GM04504 (cell line): ENCODE measurements around the gene MAGOH.
A peak's percentile ranks its signal among the peaks of the same experiment; 100 is the strongest.
"Not testable (repeated sequence)": the region's sequence is repeated elsewhere in the genome, so short reads cannot be mapped to it uniquely, and the experiment has no call there.

Experiments
- DNase-seq: peaks from one replicate; pipeline ENCODE4 v3.0.0-alpha.2; 2012; ENCODE audit warnings: low read depth

Gene MAGOH

GRCh38 chr1:53238197-53239155 lies at the start of gene MAGOH:
Gene MAGOH, minus strand, starts transcription at chr1:53238518. Its CDS starts 70 bp downstream, at chr1:53238448.
- DNase-seq: peak; percentile 90

GRCh38 chr1:53286955-53287354 lies 48.6 kb upstream of the MAGOH start:
- no peak for DNase-seq

- no peak for DNase-seq
These were observed 47.8 kb upstream of the MAGOH start for GRCh38 chr1:53285969-53286760.

DNA sequence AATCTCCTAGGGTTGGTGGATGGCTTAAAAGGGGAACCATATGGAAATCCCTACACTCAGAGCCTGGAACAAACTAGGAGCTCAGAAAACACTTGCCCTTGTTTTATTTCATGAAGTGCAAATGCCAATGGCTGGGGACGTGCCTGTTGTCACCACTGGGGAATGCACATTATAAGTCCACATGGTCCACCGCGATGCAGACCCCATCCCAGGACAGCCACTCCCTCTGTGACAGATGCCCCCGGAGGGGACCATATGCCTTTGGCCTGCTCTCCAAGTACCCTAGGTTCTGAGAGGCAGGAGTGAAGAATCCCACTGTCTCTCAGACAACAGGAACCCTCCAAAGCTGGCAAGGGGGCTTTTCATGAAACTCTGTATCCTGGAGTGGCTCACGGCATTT lies 47.2 kb upstream of the MAGOH start:
- no peak for DNase-seq

- DNase-seq: no peak
These were observed 46.1 kb upstream of the MAGOH start for GRCh38 chr1:53284224-53285020.

DNA sequence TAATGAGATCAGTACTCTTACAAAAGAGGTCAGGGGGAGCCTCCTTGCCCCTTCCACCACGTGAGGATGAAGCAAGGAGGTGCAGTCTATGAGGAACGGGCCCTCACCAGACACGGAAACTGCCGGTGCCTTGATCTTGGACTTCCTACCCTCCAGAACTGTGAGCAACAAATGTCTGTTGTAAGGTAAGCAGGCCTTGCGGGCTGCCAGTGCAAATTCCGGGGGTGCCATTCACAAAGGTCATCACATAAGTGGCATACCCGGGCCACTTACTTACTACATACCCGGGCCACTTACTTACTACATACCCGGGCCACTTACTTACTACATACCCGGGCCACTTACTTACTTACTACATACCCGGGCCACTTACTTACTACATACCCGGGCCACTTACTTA lies 44.8 kb upstream of the MAGOH start:
- not testable (repeated sequence) for DNase-seq

DNA sequence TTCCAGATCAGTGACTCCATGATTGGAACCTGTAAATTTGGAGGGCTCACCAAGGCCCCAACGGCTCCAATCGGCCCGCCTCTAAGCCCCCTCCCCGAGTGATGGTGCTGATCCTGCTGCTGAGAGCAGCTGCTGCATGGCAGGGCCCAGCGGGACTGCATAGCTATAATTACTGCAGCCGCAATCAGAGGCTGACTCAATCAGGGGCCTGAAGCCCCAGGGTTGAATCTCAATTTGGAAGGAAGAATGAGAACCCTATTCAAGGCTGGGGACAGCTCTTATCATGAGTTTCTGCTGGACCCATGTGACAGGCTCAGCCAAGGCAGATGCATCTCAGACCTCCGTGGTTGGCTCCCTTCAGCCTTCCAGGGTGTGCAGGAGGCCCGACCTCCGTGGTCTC lies 42.8 kb upstream of the MAGOH start:
- no peak for DNase-seq

GRCh38 chr1:53280496-53280895 lies 42.2 kb upstream of the MAGOH start:
- DNase-seq: no peak

GRCh38 chr1:53279296-53280200 lies 41.2 kb upstream of the MAGOH start:
- no peak for DNase-seq

- no peak for DNase-seq
These were observed 40.0 kb upstream of the MAGOH start for GRCh38 chr1:53278298-53278725.

- no peak for DNase-seq
These were observed 39.0 kb upstream of the MAGOH start for GRCh38 chr1:53277326-53277725.

GRCh38 chr1:53276902-53277281 lies 38.6 kb upstream of the MAGOH start:
- DNase-seq: no peak

DNA sequence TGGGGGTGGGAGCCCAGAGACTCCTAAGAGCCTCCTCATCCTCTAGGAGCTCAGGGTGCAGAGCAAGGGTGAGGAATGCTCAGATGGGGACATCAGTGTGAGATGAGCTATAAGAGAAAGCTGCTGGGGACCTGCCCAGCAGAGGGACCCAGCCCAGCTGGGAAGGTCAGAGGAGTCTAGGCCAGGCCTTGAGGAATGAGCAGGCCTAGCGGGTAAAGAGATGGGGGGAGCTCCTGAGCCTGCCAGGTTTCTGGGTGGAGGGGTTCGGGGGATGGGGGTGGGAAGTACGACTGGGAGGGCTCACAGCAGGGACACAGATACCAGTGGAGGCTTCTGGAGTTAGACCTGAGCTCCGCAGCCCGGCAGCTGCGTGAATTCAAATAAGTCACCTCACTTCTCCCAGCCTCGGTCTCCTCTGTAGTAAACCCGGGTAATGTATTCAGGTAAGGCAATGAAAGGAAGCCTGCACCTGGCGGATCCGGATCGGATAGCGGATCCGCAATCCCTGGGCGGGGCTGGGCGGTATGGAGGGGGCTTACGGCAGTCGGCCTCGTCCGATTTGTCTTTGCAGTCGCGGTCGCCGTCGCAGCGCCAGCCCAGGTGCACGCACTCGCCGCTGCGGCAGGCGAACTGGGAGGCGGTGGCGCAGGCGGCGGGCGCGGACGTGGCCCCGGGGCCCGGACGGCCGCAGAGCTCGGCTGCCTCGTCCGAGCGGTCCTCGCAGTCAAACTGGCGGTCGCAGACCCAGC lies 38.0 kb upstream of the MAGOH start:
- no peak for DNase-seq

- no peak for DNase-seq
These were observed 37.2 kb upstream of the MAGOH start for GRCh38 chr1:53275566-53275965.

- no peak for DNase-seq
These were observed 36.3 kb upstream of the MAGOH start for GRCh38 chr1:53274541-53275185.

DNA sequence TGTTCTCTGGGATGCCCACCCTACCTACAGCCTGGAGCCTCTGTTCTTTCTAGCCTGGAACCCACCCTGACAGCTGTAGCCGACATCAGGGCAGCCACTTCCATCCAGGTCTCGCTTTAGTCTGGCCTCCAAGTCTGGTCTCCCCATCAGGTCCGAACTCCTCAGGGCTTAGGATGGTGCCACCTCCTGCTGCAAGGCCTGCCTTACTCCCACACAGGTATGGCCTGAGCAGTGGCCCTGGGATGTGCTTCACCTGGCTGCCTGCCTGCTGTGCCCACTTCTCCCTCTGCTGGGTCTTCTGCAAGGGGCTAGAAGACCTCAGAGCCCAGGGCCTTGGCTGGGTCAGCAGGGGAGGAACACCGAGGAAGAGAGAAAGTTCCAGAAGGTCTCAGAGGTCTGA lies 35.7 kb upstream of the MAGOH start:
- DNase-seq: no peak

GRCh38 chr1:53273526-53273925 lies 35.2 kb upstream of the MAGOH start:
- DNase-seq: no peak

- DNase-seq: no peak
These were observed 34.0 kb upstream of the MAGOH start for GRCh38 chr1:53272349-53272748.

DNA sequence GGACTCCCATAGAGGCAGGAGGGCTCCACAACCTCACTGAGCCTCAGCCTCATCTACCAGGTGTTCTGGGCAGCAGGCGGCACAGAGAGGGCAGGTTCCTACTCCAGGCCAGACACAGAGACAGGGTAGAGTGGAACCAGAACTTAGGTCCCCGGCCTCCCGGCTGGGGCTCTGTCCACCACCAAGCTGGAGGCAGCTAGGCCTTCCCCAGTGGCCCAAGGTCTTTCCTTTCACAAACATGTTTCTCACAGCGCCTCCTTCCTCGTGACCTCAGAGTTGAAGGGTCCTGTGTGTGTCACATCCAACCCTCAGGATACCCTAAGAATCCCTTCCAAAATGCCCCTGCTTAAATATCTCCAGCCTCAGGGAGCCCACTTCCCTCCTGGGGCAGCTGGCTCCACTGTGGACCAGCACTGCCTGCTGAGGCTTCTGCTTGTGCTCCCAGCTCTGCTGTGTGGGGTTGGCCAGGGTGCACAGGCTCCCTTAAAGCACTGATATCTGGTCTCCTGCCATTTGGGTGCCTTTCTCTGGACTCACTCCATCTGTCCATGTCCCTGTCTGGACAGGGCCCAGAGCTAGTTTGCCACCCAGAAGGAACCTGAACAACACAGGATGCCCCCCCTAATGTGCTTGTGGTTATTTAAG lies 33.2 kb upstream of the MAGOH start:
- DNase-seq: no peak
